Body of pancreas (tissue), 4 donors: ENCODE results near the gene SLC37A2. TPM values are rescaled to one million over a fixed set of nuclear protein-coding genes. Genes with fewer than 3 reads are reported as not detected.
A peak's percentile ranks its signal among the peaks of the same experiment; 100 is the strongest.

Experiments
- ATAC-seq: fragments of 150-250 bp; one replicate; pipeline ENCODE4 v1.9.1; 2016
- DNase-seq, 4 donors: peaks; one replicate each; pipeline ENCODE4 v3.0.0-alpha.2; 2019
- H3K27ac ChIP-seq, 4 donors: fragments of 200-600 bp; sonication (generic); 1 replicate in 3 of 4; 2 replicates in 1 of 4; pipeline versions ENCODE4 v1.5.1 to v1.6.1; 2016 to 2019; ENCODE audit warnings: mild to moderate bottlenecking in 1 of 4, mixed read lengths in 1 of 4, moderate library complexity in 1 of 4
- H3K27me3 ChIP-seq, 2 donors: fragments of 200-600 bp; sonication (generic); one replicate each; pipeline ENCODE4 v1.6.0; 2016; ENCODE audit warnings: mild to moderate bottlenecking in 1 of 2
- H3K36me3 ChIP-seq, 2 donors: fragments of 200-600 bp; sonication (generic); replicated peaks in 1 of 2; 2 replicates each; pipeline ENCODE4 v1.5.1; 2016; ENCODE audit warnings: low read depth in 2 of 2; ENCODE audit not compliant: insufficient read depth in 1 of 2
- H3K4me1 ChIP-seq: fragments of 200-600 bp; sonication (generic); one replicate; pipeline ENCODE4 v1.6.0; 2016
- H3K4me3 ChIP-seq, 2 donors: fragments of 200-600 bp; sonication (generic); 1 replicate in 1 of 2; 2 replicates in 1 of 2; pipeline ENCODE4 v1.5.1; 2016 to 2019
- H3K9me3 ChIP-seq, 3 donors: fragments of 200-600 bp; sonication (generic); 1 replicate in 2 of 3; 2 replicates in 1 of 3; pipeline ENCODE4 v1.5.1; 2016
- CTCF ChIP-seq, 7 experiments: fragments of 450-650 bp in 4 of 7; fragments of 200-600 bp in 3 of 7; sonication (generic) in 3 of 7; IDR thresholded peaks; one replicate each; pipeline ENCODE4 v1.5.1; 2016 to 2019; ENCODE audit warnings: antibody characterized with exemption in 7 of 7
- POLR2A ChIP-seq, 3 donors: fragments of 450-650 bp; IDR thresholded peaks; one replicate each; pipeline ENCODE4 v1.6.1; 2016; ENCODE audit warnings: antibody characterized with exemption in 3 of 3, mild to moderate bottlenecking in 2 of 3
- WGBS, 2 donors: methylation state at CpG; one replicate each; pipeline ENCODE4 v1.1.5; 2017; 5-methylcytosine and 5-hydroxymethylcytosine counted together
- intact Hi-C: fragments of 100-400 bp; cut with DNase I; formaldehyde crosslinking; loops from one replicate; pipeline ENCODE4 v1.15.1; 2023
- total RNA-seq, 2 donors: library from RNA; depleted of rRNA; stranded (reverse); fragments of >200 nt; gene quantifications; one replicate each; pipeline ENCODE4 v1.1.0, GENCODE V29; 2016

The SLC37A2 gene
- total RNA-seq, 2 donors from 2014 or later: 2.0 to 4.2 TPM

- no peak overlapping the region for H3K4me3 ChIP-seq
- intact Hi-C loops: no loop called here
Observed at GRCh38 chr11:125070699-125071254, 7.7 kb downstream of the SLC37A2 start.

GRCh38 chr11:125071435-125071834 lies 8.3 kb downstream of the SLC37A2 start:
- 55 to 56% methylated on average over 2 to 5 of the region's 5 CpGs for WGBS, 2 donors
- DNase-seq (no peak), ATAC-seq (no peak)
- Histone ChIP-seq H3K27me3 (no peaks in the 10 kb centered on the region), H3K36me3 (no peaks in the 10 kb centered on the region), H3K4me3 (no peak overlapping the region), H3K9me3 (no peaks in the 10 kb centered on the region), H3K27ac (peak overlapping the region in 1 of 4 donors; percentile 59), H3K4me1 (peaks cover 13% of the 10 kb centered on the region)
- intact Hi-C loops: no loop called here
- TF ChIP-seq CTCF (IDR thresholded peaks at IDR 0.05): no peak
- no peak for TF ChIP-seq POLR2A (IDR thresholded peaks at IDR 0.05)

More at GRCh38 chr11:125070699-125071254, 7.7 kb downstream of the SLC37A2 start:
- peak in 3 of 4 donors; percentile 29 to 83 (median 40) for DNase-seq
- ATAC-seq: no peak
- no peaks in the 10 kb centered on the region for H3K27me3 ChIP-seq
- WGBS, 2 donors: 66 to 67% methylated on average over 6 to 7 of the region's 7 CpGs
- TF ChIP-seq CTCF (IDR thresholded peaks at IDR 0.05): no peak
- TF ChIP-seq POLR2A (IDR thresholded peaks at IDR 0.05): no peak
- peaks cover 13% of the 10 kb centered on the region for H3K4me1 ChIP-seq
- H3K36me3 ChIP-seq: no peaks in the 10 kb centered on the region
- H3K9me3 ChIP-seq: no peaks in the 10 kb centered on the region
- peak overlapping the region in 1 of 4 donors; percentile 66 for H3K27ac ChIP-seq

- no peak overlapping the region for H3K4me3 ChIP-seq
- TF ChIP-seq POLR2A (IDR thresholded peaks at IDR 0.05): no peak
- TF ChIP-seq CTCF (IDR thresholded peaks at IDR 0.05): no peak
- no peaks in the 10 kb centered on the region for H3K9me3 ChIP-seq
- DNase-seq (no peak), ATAC-seq (no peak)
- WGBS, 2 donors: 47 to 65% methylated on average over 6 of the region's 6 CpGs
- no peaks in the 10 kb centered on the region for H3K27me3 ChIP-seq
- H3K27ac ChIP-seq: peak overlapping the region in 1 of 4 donors; percentile 59
- intact Hi-C loops: no loop called here
- no peaks in the 10 kb centered on the region for H3K36me3 ChIP-seq
- peaks cover 13% of the 10 kb centered on the region for H3K4me1 ChIP-seq
Observed at GRCh38 chr11:125071846-125072217, 8.7 kb downstream of the SLC37A2 start.

- intact Hi-C loops: no loop called here
- Histone ChIP-seq H3K27ac (peak overlapping the region in 1 of 4 donors; percentile 59), H3K4me3 (no peak overlapping the region), H3K9me3 (no peaks in the 10 kb centered on the region), H3K27me3 (no peaks in the 10 kb centered on the region), H3K36me3 (no peaks in the 10 kb centered on the region), H3K4me1 (peaks cover 13% of the 10 kb centered on the region)
- TF ChIP-seq CTCF (IDR thresholded peaks at IDR 0.05) (no peak), POLR2A (IDR thresholded peaks at IDR 0.05) (no peak)
- ATAC-seq: no peak
- WGBS, 2 donors: 58 to 62% methylated on average over 12 of the region's 12 CpGs
- DNase-seq: peak in 1 of 4 donors; percentile 64
Observed at GRCh38 chr11:125072218-125072960, 9.3 kb downstream of the SLC37A2 start.
